Activated CD4-positive, alpha-beta memory T cell treated with anti-CD3 and anti-CD28 coated beads for 36 hours (primary cell): Measurements from ENCODE around the gene YJU2. TPM values are rescaled to one million over a fixed set of nuclear protein-coding genes. Genes with fewer than 3 reads are reported as not detected.

Experiments used
- CTCF ChIA-PET: fragments of 350-600 bp; sonication (Branson Sonifier 250); formaldehyde crosslinking; loops from one replicate; lab custom pipeline; 2021; ENCODE audit warnings: antibody characterized with exemption, inconsistent platforms; lab: Charles Lee
- POLR2A ChIA-PET: fragments of 350-600 bp; sonication (Branson Sonifier 250); formaldehyde crosslinking; loops from one replicate; lab custom pipeline; 2021; ENCODE audit warnings: antibody characterized with exemption; lab: Charles Lee
- DNase-seq: peaks from one replicate; pipeline ENCODE4 v3.0.0-alpha.2; 2020
- H3K27ac Mint-ChIP-seq: one replicate; pipeline ENCODE4 v1.8.0; 2021; ENCODE audit warnings: mixed read lengths
- H3K27me3 Mint-ChIP-seq: one replicate; pipeline ENCODE4 v1.8.0; 2021; ENCODE audit warnings: mixed read lengths
- H3K36me3 Mint-ChIP-seq: one replicate; pipeline ENCODE4 v1.8.0; 2021; ENCODE audit warnings: mixed read lengths
- H3K4me1 Mint-ChIP-seq: one replicate; pipeline ENCODE4 v1.8.0; 2021; ENCODE audit warnings: low read depth, mixed read lengths
- H3K4me3 Mint-ChIP-seq: one replicate; pipeline ENCODE4 v1.8.0; 2021; ENCODE audit warnings: mild to moderate bottlenecking, mixed read lengths
- H3K9me3 Mint-ChIP-seq: one replicate; pipeline ENCODE4 v1.8.0; 2021; ENCODE audit warnings: mixed read lengths
- intact Hi-C: fragments of 100-400 bp; cut with micrococcal nuclease; formaldehyde crosslinking; loops from one replicate; pipeline ENCODE4 v1.15.1; 2023
- total RNA-seq, 2 experiments: library from RNA; stranded (reverse); gene quantifications; one replicate each; pipeline ENCODE4 v1.2.3, GENCODE V29; 2021

The YJU2 gene
- total RNA-seq, result 10 to 100 TPM; 24.0 to 25.5 TPM

DNA sequence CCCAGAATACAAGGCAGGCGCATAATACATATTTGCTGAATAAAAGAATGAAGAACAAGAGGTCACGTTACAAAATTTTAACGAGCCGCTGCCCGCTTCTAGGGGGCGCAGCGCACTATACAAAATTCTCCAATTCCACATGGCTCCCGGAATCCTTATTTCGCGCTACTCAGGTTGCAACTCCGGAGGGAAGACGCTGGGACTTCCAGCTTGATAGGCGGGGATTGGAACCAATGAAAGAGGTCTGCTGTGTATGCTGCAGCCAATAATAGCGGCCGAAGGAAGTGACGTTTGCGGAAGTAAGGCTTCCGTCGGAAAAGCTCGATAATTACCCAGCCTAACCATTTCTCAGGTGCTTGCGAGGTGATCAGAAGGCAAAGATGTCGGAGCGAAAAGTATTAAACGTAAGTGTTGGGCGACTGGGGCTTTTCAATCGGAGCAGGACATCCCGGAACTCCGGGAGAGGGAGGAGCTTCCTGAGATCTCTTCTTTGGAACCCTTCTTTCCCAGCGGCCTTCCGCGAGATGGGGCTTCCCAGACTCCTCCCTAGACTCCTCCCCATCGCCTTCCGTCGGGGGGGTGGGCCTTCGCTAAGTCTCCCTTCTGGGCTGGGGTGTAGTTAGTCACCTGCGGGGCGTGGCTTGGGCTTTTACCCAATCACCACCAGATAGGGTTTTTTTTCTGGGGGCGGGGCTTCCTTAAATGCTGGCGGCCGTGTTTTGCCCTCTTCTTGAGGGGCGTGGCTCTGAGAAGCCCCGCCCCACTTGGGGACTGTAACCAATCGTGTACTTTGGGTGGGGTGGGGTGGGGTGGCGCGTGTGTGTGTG lies at the start of gene YJU2:
Gene YJU2 (plus strand): TSS at position 314 of the 827 bp plus-strand sequence. CDS start 67 bp downstream, at position 381.
- Mint-ChIP-seq H3K27ac (peak within 1 kb of the TSS; percentile 96), H3K4me3 (peak within 1 kb of the TSS; percentile 83), H3K36me3 (peaks cover 31% of the 10 kb centered on the region), H3K9me3 (peaks cover 2% of the 10 kb centered on the region), H3K27me3 (no peaks in the 10 kb centered on the region), H3K4me1 (peaks cover 19% of the 10 kb centered on the region)
- DNase-seq, result peak; percentile 99
- CTCF ChIA-PET, result interaction anchor here (0.7 to 4.1 kb wide), 11 partner anchors 14 to 777 kb away, joined by 3 to 19 read pairs (median 4); partner anchors contain the start of genes EBI3, MPND, MRPL54 and SH3GL1
- intact Hi-C loops, result loop anchor here (1.0 to 2.0 kb wide), 4 partner anchors 18 to 224 kb away; partner anchors contain the start of genes CHAF1A and EBI3
- POLR2A ChIA-PET, result interaction anchor here (0.8 to 1.2 kb wide), 6 partner anchors 17 to 262 kb away, joined by 3 to 4 read pairs (median 4); partner anchors contain the start of genes CHAF1A, EBI3, EEF2 and MPND

DNA sequence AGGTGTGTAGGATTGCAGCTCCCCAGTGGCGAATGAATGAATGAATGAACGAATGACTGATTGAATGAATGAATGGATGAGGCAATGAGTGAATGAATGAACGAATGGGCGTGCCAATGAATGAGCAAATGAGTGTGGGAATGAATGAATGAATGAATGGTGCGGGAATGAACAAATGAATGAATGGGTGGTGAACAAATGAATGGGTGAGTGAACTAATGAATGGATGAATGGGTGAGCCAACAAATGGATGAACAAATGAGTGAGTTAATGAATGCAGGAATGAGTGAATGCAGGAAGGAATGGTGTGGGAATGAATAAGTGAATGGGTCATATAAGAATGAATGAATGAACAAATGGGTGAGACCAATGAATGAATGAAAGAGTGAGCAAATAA lies 49.7 kb upstream of the YJU2 start:
- no peak overlapping the region for H3K4me3 Mint-ChIP-seq
- no peak for DNase-seq
- peaks cover 9% of the 10 kb centered on the region for H3K9me3 Mint-ChIP-seq
- ChIA-PET CTCF (no interaction called here), POLR2A (no interaction called here)
- intact Hi-C loops, result no loop called here
- H3K27me3 Mint-ChIP-seq, result peaks cover 43% of the 10 kb centered on the region
- H3K27ac Mint-ChIP-seq, result peak overlapping the region; percentile 16
- peaks cover 6% of the 10 kb centered on the region for H3K36me3 Mint-ChIP-seq
- H3K4me1 Mint-ChIP-seq, result peaks cover 9% of the 10 kb centered on the region

DNA sequence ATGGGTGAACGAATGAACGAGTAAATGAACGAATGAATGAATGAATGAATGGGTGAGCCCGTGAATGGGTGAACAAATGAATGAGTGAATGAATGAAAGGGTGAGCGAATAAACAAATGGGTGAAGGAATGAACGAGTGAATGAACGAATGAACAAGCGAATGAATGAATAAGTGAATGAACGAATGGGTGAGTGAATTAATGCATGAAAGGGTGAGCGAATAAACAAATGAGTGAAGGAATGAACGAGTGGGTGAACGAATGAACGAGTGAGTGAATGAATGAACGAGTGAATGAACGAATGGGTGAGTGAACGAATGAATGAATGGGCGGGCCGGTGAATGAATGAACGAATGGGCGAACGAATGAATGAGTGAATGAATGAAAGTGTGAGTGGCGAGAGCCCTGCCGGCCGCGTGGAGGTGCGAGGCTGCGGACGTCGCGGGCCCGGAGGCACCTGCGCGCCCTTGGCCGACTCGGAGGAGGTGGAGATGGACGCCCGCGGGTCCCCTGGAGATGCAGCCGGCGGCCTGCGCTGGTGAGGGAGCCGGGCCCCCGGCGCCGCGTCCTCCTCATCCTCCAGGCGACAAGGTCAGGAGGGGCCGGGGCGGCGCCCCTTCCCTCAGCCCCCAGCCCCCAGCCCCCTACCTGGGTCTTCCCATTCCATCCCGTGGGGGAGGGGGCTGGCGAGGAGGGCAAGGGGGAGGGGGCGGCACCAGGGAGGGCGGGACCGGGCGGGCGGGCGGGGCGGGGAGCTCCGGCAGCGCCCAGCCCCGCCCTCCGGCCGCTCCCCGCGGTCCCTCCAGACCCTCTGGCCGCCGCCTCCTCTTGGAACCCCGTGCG lies 49.0 kb upstream of the YJU2 start:
- Mint-ChIP-seq H3K27ac (no peak overlapping the region), H3K36me3 (peaks cover 6% of the 10 kb centered on the region), H3K27me3 (peaks cover 43% of the 10 kb centered on the region), H3K4me3 (peak overlapping the region; percentile 6), H3K9me3 (peaks cover 9% of the 10 kb centered on the region), H3K4me1 (peaks cover 9% of the 10 kb centered on the region)
- POLR2A ChIA-PET, result no interaction called here
- CTCF ChIA-PET, result interaction anchor here (0.8 kb wide), 1 partner anchor 11 kb away, joined by 3 read pairs; no protein-coding TSS in a partner anchor
- intact Hi-C loops, result no loop called here
- peak; percentile 36 for DNase-seq

DNA sequence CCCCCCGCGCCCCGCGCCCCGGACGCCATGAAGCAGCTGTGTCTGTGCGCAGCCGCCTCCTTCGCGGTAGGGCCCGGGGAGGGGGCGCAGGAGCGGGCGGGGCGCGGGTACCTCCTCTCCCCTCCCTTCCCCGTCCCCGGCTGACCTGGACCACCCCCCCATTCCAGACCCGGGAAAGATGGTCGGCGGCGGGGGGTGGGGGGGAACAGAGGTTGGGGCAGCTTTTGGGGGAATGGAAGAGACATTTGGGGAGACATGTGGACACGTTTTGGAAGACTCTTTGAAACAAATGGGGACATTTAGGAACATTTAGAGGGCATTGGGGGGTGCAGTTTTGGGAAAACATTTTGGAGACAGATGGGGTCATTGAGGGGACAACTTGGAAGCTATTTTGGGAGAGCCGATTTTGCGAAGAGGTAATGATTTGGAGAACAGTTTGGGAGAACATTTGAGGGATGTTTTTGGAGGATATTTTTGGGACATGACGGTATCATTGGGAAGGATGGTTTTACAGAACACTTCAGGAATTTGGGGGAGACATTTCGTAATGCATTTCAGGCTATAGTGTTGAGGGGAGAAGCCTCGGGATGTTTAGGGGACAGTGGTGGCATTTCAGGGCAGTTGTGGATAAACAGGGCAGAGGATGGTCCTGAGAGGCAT lies 48.3 kb upstream of the YJU2 start:
- DNase-seq, result no peak
- POLR2A ChIA-PET, result no interaction called here
- Mint-ChIP-seq H3K4me1 (peaks cover 9% of the 10 kb centered on the region), H3K4me3 (no peak overlapping the region), H3K27ac (no peak overlapping the region), H3K27me3 (peaks cover 39% of the 10 kb centered on the region), H3K9me3 (peaks cover 9% of the 10 kb centered on the region), H3K36me3 (peaks cover 6% of the 10 kb centered on the region)
- CTCF ChIA-PET, result interaction anchor here (0.8 kb wide), 1 partner anchor 12 kb away, joined by 3 read pairs; no protein-coding TSS in a partner anchor
- intact Hi-C loops, result no loop called here

DNA sequence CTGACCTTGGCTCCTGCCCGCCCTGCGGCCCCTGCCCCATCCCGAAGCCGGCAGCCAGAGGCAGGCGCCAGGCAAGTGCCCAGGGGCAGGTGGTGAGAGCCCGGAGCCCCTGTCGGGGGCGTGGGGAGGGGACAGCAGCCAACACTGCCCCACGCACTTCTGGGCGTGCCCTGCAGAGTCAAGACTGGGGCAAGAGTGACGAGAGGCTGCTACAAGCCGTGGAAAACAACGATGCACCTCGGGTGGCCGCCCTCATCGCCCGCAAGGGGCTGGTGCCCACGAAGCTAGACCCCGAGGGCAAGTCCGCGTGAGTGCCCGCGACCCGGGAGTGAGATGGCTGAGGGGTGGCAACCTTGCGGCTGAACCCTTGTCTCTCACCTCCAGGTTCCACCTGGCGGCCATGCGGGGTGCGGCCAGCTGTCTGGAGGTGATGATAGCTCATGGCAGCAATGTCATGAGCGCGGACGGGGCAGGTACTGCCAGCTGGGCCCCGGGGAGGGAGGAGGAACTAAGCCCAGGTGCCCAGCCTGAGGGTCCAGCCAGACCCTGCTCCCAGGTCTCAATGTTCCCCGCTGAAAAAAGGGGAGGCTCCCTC lies 47.1 kb upstream of the YJU2 start:
- Mint-ChIP-seq H3K27me3 (peaks cover 33% of the 10 kb centered on the region), H3K36me3 (peaks cover 6% of the 10 kb centered on the region), H3K27ac (no peak overlapping the region), H3K9me3 (peaks cover 9% of the 10 kb centered on the region), H3K4me1 (peaks cover 9% of the 10 kb centered on the region), H3K4me3 (no peak overlapping the region)
- POLR2A ChIA-PET, result no interaction called here
- intact Hi-C loops, result loop anchor here (5.0 kb wide), 1 partner anchor 57 kb away; no protein-coding TSS in a partner anchor
- DNase-seq, result no peak
- CTCF ChIA-PET, result no interaction called here

DNA sequence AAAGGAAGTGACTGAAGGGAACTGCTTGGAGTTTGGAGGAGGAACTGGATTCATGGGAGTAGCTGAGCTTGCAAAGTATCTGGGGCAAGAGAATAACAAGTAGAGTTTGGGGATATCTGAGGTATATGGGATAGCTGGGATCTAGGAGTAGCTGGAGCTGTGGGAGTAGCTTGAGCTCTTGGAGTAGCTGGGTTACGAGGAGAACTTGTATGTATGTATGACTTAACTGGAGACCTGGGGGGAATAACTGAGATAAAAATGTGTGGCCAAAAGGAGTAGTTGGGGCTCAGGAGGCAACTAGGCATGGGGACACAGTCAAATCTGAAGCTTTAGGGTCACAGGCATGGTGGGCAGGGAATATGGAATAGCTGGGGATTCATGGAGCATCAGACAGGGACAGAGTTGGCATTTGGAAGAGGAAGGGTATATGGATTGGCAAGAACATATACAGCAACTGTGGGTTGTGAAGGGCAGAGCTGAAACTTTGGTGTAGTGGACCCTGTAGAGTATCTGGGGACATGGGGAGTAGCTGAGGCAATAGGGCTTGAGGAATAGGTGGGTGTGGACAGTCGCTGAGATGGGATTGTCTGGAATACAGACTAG lies 45.8 kb upstream of the YJU2 start:
- ChIA-PET POLR2A (interaction anchor here (0.9 kb wide), 1 partner anchor 213 kb away, joined by 3 read pairs; no protein-coding TSS in a partner anchor), CTCF (interaction anchor here (0.9 to 2.4 kb wide), 5 partner anchors 12 to 66 kb away, joined by 3 to 13 read pairs (median 6); no protein-coding TSS in a partner anchor)
- Mint-ChIP-seq H3K4me3 (no peak overlapping the region), H3K27me3 (peaks cover 26% of the 10 kb centered on the region), H3K36me3 (peaks cover 6% of the 10 kb centered on the region), H3K27ac (no peak overlapping the region), H3K4me1 (peaks cover 9% of the 10 kb centered on the region), H3K9me3 (peaks cover 9% of the 10 kb centered on the region)
- DNase-seq, result no peak
- intact Hi-C loops, result loop anchor here (5.0 kb wide), 1 partner anchor 59 kb away; no protein-coding TSS in a partner anchor

DNA sequence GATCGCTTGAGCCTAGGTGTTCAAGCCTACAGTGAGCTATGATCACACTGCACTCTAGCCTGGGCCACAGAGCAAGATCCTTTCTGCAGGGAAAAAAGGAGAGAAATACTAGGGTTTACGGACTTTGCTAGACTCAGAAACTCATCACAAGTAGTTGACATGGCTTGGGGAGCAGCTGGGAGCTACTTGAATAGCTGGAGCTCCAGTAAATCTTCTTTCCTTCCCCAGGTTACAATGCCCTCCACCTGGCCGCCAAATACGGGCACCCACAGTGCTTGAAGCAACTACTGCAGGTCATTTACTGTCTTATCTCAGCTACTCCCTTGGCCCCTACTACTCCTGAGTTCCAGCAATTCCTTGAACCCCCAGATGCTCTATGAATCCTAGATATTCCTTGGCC lies 45.1 kb upstream of the YJU2 start:
- DNase-seq, result no peak
- Mint-ChIP-seq H3K4me3 (no peak overlapping the region), H3K27me3 (peaks cover 20% of the 10 kb centered on the region), H3K27ac (no peak overlapping the region), H3K4me1 (peaks cover 9% of the 10 kb centered on the region), H3K36me3 (peaks cover 6% of the 10 kb centered on the region), H3K9me3 (peaks cover 9% of the 10 kb centered on the region)
- POLR2A ChIA-PET, result interaction anchor here (0.9 kb wide), 1 partner anchor 214 kb away, joined by 3 read pairs; no protein-coding TSS in a partner anchor
- CTCF ChIA-PET, result interaction anchor here (1.4 to 2.4 kb wide), 4 partner anchors 11 to 62 kb away, joined by 3 to 13 read pairs (median 6); no protein-coding TSS in a partner anchor
- intact Hi-C loops, result loop anchor here (5.0 kb wide), 1 partner anchor 59 kb away; no protein-coding TSS in a partner anchor

DNA sequence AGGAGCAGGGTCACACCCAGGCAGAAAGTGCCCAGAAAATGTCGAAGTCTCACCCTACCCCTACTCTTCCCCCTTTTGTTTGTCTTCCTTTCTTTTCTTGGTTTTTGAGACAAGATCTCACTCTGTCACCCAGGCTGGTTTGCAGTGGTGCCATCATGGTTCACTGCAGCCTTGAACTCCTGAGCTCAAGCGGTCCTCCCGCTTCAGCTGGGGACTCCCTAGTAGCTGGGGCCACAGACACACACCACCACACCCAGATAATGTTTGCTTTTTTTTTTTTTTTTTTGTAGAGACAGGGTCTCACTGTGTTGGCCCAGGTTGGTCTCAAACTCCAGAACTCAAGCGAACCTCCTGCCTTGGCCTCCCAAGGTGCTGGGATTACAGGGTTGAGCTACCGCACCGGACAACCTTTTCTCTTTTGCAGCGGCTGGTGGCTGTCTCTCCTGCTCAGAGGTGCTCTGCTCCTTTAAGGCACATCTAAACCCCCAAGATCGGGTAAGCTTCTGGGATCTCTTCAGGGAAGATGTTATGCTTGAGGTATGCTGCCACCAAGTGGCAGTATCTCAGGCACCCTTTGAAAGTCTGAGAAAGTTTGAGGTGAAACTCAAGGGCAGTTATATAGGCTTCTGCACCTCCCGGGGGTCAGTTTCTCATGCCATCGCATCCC lies 39.9 kb upstream of the YJU2 start:
- Mint-ChIP-seq H3K4me3 (no peak overlapping the region), H3K36me3 (no peaks in the 10 kb centered on the region), H3K9me3 (no peaks in the 10 kb centered on the region), H3K4me1 (no peaks in the 10 kb centered on the region), H3K27ac (no peak overlapping the region), H3K27me3 (no peaks in the 10 kb centered on the region)
- DNase-seq, result no peak
- ChIA-PET POLR2A (no interaction called here), CTCF (interaction anchor here (0.7 to 1.8 kb wide), 2 partner anchors 61 to 67 kb away, joined by 4 to 5 read pairs; no protein-coding TSS in a partner anchor)
- intact Hi-C loops, result no loop called here

DNA sequence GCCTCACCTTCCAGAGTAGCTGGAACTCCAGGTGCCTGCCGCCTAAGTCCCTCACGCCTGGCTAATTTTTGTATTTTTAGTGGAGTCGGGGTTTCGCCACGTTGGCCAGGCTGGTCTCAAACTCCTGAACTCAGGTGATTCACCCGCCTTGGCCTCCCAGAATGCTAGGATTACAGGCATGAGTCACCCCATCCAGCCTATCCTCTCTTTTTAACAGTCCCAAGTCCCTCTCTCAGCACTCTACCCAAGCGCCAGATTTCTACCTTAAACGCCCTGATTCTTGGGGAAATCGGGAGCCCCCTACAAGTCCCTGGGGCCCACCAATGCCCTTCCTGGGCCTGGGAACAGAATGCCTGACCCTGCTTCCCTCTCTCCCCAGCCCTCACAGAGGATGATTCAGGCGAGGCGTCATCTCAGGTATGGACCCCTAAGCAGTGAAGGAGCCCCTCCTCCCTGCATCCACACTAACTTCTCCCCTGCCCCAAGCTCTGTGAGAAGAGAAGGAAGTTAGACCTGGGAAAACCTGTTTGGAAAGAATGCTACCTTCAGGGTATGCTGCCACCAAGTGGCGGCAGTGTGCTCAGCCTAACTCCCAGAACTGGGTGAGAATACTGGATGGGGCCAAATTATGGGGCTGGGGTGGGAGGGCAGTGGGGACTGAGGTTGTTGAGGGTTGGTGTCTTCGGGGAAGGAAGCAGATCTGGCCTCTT lies 38.3 kb upstream of the YJU2 start:
- Mint-ChIP-seq H3K4me3 (no peak overlapping the region), H3K27ac (no peak overlapping the region), H3K4me1 (no peaks in the 10 kb centered on the region), H3K9me3 (no peaks in the 10 kb centered on the region), H3K27me3 (no peaks in the 10 kb centered on the region), H3K36me3 (no peaks in the 10 kb centered on the region)
- POLR2A ChIA-PET, result no interaction called here
- no peak for DNase-seq
- CTCF ChIA-PET, result interaction anchor here (0.6 to 1.8 kb wide), 6 partner anchors 8 to 330 kb away, joined by 3 to 5 read pairs (median 3); partner anchors contain the start of gene EBI3
- intact Hi-C loops, result no loop called here
